IMR-90 (cell line): Measurements from ENCODE around the gene GCSAM.

Source experiments
- BHLHE40 ChIP-seq: fragments of 150-350 bp; IDR thresholded peaks from 2 replicates; pipeline ENCODE4 v1.6.1; 2016; ENCODE audit warnings: mild to moderate bottlenecking, low read depth, low read length
- MAFK ChIP-seq: IDR thresholded peaks from 2 replicates; pipeline ENCODE4 v1.6.1; 2012; ENCODE audit warnings: low read depth, low read length, improper control_type of control experiment
- NFE2L2 ChIP-seq: fragments of 150-350 bp; IDR thresholded peaks from 2 replicates; pipeline ENCODE4 v1.6.1; 2016; ENCODE audit warnings: low read depth, mild to moderate bottlenecking, low read length
- POLR2A ChIP-seq: IDR thresholded peaks from 2 replicates; pipeline ENCODE4 v1.6.1; 2012; ENCODE audit warnings: mild to moderate bottlenecking, low read depth, low read length
- RAD21 ChIP-seq: IDR thresholded peaks from 2 replicates; pipeline ENCODE4 v1.6.1; 2012; ENCODE audit warnings: low read length, improper control_type of control experiment
- RCOR1 ChIP-seq: IDR thresholded peaks from 2 replicates; pipeline ENCODE4 v1.6.1; 2012; ENCODE audit warnings: mild to moderate bottlenecking, low read length, improper control_type of control experiment; ENCODE audit not compliant: insufficient replicate concordance
- SMC3 ChIP-seq: fragments of 150-350 bp; IDR thresholded peaks from 2 replicates; pipeline ENCODE4 v1.6.1; 2016; ENCODE audit warnings: low read depth, mild to moderate bottlenecking, antibody characterized with exemption, low read length, moderate library complexity
- TF ChIP-seq, protein P1 (sequence below): conservative IDR thresholded peaks from 2 replicates; pipeline ENCODE4 v1.5.1; 2012; ENCODE audit warnings: mild to moderate bottlenecking, low read depth, low read length, improper control_type of control experiment

DNA sequence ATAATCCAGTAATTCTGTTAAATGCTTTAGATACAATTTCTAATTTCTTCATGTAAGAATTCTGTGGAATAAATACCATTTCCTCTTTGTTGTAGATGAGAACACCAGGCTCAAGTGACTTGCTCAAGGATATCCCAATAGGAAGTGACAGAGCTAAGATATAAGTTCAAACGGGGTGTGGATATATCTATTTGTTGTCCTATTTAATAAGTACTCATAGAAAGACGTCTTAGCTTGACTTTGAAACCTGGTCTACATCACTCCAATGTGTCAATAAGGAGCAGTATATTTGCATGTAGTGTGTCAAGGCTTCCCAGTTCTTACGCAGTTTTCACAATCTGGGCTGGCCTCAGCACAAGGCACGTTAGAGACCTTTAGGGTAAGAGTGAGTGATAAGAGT, 4.7 kb upstream of the GCSAM start:
- TF ChIP-seq, protein P1, sequence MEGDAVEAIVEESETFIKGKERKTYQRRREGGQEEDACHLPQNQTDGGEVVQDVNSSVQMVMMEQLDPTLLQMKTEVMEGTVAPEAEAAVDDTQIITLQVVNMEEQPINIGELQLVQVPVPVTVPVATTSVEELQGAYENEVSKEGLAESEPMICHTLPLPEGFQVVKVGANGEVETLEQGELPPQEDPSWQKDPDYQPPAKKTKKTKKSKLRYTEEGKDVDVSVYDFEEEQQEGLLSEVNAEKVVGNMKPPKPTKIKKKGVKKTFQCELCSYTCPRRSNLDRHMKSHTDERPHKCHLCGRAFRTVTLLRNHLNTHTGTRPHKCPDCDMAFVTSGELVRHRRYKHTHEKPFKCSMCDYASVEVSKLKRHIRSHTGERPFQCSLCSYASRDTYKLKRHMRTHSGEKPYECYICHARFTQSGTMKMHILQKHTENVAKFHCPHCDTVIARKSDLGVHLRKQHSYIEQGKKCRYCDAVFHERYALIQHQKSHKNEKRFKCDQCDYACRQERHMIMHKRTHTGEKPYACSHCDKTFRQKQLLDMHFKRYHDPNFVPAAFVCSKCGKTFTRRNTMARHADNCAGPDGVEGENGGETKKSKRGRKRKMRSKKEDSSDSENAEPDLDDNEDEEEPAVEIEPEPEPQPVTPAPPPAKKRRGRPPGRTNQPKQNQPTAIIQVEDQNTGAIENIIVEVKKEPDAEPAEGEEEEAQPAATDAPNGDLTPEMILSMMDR: no peak
- TF ChIP-seq POLR2A (no peak), RCOR1 (no peak), NFE2L2 (no peak), SMC3 (no peak), BHLHE40 (no peak), RAD21 (no peak), MAFK (no peak)
